NB4 (cell line): ENCODE results near the gene NTSR1.

Experiments used
- MYC ChIP-seq: IDR thresholded peaks from 2 replicates; pipeline ENCODE4 v1.6.1; 2011; ENCODE audit warnings: low read depth, low read length
- POLR2A ChIP-seq: IDR thresholded peaks from 2 replicates; pipeline ENCODE4 v1.6.1; 2011; ENCODE audit warnings: mild to moderate bottlenecking; ENCODE audit not compliant: insufficient read length; ENCODE audit errors: extremely low read depth
- TF ChIP-seq, protein P1 (sequence below): IDR thresholded peaks from one replicate; pipeline ENCODE4 v1.5.1; 2012; ENCODE audit warnings: low read depth, low read length

DNA sequence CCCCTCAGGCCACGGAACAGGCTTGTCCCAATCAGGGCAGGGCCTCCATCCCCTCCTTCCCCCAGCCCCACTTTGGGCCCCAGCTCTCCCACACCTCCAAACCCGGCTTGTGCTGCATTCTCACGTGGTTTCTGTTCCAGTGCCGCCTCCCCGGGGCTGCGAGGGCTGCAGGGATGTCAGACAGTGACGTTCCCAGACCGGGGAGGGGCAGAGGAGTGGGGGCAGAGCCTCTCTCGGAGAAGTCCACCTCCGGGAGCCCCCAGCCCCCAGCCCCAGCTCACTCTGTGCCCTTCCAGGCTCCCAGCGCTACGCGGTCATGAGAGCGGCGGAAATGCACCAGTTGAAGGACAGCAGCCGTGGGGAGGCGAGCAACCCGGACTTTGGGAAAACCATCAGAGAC is 47.9 kb upstream of the NTSR1 start:
- TF ChIP-seq, protein P1, sequence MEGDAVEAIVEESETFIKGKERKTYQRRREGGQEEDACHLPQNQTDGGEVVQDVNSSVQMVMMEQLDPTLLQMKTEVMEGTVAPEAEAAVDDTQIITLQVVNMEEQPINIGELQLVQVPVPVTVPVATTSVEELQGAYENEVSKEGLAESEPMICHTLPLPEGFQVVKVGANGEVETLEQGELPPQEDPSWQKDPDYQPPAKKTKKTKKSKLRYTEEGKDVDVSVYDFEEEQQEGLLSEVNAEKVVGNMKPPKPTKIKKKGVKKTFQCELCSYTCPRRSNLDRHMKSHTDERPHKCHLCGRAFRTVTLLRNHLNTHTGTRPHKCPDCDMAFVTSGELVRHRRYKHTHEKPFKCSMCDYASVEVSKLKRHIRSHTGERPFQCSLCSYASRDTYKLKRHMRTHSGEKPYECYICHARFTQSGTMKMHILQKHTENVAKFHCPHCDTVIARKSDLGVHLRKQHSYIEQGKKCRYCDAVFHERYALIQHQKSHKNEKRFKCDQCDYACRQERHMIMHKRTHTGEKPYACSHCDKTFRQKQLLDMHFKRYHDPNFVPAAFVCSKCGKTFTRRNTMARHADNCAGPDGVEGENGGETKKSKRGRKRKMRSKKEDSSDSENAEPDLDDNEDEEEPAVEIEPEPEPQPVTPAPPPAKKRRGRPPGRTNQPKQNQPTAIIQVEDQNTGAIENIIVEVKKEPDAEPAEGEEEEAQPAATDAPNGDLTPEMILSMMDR: no peak
- TF ChIP-seq POLR2A (no peak), MYC (no peak)
